ENCODE measurements around the gene PACS2. TPM values are rescaled to one million over a fixed set of nuclear protein-coding genes. Genes with fewer than 3 reads are reported as not detected.

The PACS2 gene
- total and polyA plus RNA-seq, 2 donors: 43.8 to 67.9 TPM

DNA sequence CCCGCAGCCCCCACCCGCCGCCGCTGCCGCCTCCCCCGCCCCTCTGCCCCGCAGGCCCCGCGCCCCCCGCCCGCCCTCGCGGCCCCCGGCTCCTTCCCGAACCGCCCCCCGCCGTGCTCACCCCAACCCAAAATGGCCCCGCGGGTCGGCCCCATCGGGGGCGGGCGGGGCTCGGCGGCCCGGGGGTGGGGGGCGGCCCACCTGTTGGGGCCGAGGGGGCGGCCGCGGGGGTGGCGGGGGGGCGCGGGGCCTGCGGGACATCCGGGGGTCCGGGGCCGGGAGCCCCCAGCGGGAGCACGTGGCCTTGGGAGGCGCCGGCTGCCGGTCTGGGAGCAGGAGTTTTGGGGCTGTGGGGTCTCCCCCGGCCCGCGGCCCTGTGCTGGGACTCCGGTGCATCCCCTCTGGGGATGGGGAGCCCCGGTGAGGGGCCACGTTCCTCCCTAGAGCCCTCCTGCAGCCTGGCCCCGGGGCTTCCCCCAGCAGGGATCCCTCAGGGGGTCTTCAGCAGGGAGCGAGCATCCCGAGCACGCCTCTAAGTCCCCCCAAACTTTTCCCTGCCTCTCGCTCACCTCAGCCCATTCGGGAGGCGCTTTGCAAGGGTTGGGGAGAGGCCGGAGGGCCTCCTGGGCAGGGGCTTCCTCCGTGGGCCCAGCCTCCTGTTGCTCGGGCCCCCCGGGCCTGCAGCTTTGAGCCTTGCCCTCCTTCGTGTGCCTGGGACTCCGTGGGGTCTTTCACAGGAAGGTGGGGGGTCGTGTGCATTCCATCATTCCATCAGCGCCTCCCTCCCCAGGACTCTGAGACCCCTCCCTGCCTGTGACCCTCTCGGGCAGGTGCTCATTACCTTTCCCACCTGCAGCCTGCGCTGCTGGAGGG is 105.8 kb downstream of the PACS2 start:
- peak overlapping the region; percentile 94 for H3K4me3 ChIP-seq (ENCODE audit: low read depth, low read length)
- no peak for DNase-seq (ENCODE audit: extremely low spot score)
- 3% methylated on average over 64 of the region's 67 CpGs for WGBS
- H3K4me1 ChIP-seq (ENCODE audit: insufficient read depth): no peaks in the 10 kb centered on the region
- H3K27ac ChIP-seq (ENCODE audit: low read depth): peak overlapping the region; percentile 14
- H3K36me3 ChIP-seq (ENCODE audit: insufficient read depth): no peaks in the 10 kb centered on the region

DNA sequence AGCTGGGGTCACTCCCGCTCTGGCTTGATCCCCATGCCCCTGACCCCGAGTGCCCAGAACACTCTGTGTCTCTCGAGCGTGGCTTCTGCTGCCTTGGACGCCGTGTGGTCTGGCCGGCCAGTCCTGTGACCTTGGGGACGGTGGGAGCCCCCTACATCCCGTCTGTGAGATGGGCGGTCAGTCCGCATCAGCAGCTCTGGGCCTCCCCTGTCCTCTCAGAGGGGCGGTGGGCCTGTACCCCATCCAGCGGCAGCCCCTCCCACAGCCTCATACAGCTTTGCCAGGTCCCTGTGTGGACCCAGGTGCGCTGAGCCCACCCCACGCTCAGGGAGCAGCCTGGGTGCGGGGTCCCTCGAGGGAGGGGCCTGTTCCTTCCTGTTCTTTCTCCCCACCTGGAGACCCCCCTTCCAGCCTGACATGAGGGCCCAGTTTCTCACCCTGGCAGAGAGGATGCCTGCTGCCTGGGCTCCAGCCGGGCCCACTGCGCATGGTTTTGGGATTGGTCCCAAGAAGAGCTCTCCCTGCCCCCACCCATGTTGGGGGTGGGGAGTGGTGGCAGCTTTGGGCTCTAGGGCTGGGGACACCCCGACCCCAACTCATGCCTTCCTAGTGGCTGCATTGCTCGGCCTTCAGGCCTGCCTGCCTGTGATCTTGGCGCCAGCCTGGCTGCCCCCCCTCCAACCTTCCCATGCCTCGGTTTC is 106.6 kb downstream of the PACS2 start:
- Histone ChIP-seq H3K4me1 (ENCODE audit: insufficient read depth) (no peaks in the 10 kb centered on the region), H3K27ac (ENCODE audit: low read depth) (no peak overlapping the region), H3K4me3 (ENCODE audit: low read depth, low read length) (peak overlapping the region; percentile 94), H3K36me3 (ENCODE audit: insufficient read depth) (no peaks in the 10 kb centered on the region)
- WGBS: 46% methylated on average over 23 of the region's 23 CpGs
- no peak for DNase-seq (ENCODE audit: extremely low spot score)

DNA sequence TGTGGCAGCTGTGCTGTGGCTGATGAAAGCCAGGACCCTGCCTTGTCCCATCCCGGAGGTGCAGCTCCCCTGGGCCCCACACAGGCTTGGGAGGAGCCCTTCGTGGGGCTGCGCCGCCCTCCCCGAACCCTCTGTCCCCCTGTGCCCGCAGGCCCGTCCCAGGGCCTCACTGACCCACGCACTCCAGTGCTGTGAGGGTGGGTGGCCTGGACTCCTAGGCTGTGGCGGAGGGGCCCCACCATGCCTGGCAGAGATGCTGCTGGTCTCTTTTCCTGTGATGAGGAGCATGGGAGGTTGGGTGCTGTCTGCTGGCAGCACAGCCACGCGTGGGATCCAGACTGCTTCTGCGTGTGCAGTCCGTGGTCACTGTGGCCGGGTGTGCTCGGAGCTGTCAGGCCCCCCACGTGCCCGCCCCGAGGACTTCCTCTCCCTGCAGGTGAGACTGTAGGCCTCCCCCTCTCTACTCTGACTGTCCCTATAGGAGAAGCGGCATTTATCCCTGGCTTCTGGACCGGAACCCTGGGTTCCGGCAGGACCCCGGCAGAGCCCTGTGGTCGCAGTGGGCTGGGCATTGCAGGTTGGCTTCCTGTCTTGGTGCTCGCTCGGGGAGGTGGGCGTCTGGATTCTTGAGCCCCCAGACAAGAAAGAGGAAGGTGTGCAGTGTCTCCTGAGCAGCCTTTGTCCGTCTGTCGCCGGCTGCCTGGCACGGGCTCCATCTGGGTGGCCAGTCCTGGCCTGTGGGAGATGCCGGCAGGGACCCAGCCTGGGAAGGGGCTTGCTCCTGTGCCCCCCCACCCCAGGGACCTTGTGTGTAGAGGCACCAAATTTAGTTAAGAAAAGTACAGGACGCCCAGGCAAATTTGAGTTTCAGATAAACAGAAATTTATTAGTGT is 107.4 kb downstream of the PACS2 start:
- 59% methylated on average over 32 of the region's 32 CpGs for WGBS
- no peak overlapping the region for H3K4me3 ChIP-seq (ENCODE audit: low read depth, low read length)
- H3K4me1 ChIP-seq (ENCODE audit: insufficient read depth): no peaks in the 10 kb centered on the region
- no peak overlapping the region for H3K27ac ChIP-seq (ENCODE audit: low read depth)
- H3K36me3 ChIP-seq (ENCODE audit: insufficient read depth): no peaks in the 10 kb centered on the region
- no peak for DNase-seq (ENCODE audit: extremely low spot score)

DNA sequence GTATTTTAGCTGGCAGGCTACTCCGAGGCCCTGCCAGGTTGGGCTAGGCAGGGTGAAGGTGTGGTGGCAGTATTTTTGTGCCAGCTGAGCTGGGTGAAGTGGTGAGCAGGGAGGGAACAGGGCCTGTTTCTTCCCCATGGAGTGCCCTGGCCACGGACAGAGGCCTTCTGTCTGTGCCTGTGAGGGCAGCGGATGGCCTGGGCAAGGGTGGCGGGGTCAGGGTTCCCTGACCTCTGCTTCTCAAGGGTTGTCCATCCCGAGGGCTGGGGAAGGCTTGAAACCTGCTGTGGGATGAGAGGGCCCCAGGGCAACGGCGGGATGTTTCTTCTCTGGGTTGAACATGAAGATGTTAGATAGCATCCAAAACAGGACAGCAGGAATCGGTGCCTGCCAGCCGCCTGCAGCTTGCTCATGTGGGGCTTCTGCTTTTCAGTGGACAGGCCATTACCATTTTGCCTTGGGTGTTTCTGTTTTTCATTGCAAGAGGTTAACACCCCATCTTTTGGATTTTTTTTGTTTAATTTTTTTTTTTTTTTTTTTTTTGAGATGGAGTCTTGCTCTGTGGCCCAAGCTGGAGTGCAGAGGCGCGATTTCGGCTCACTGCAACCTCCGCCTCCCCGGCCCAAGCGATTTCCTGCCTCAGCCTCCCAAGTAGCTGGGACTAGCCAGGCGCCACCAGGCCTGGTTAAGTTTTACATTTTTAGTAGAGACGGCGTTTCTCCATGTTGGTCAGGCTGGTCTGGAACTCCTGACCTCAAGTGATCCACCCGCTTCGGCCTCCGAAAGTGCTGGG is 108.3 kb downstream of the PACS2 start:
- DNase-seq (ENCODE audit: extremely low spot score): no peak

DNA sequence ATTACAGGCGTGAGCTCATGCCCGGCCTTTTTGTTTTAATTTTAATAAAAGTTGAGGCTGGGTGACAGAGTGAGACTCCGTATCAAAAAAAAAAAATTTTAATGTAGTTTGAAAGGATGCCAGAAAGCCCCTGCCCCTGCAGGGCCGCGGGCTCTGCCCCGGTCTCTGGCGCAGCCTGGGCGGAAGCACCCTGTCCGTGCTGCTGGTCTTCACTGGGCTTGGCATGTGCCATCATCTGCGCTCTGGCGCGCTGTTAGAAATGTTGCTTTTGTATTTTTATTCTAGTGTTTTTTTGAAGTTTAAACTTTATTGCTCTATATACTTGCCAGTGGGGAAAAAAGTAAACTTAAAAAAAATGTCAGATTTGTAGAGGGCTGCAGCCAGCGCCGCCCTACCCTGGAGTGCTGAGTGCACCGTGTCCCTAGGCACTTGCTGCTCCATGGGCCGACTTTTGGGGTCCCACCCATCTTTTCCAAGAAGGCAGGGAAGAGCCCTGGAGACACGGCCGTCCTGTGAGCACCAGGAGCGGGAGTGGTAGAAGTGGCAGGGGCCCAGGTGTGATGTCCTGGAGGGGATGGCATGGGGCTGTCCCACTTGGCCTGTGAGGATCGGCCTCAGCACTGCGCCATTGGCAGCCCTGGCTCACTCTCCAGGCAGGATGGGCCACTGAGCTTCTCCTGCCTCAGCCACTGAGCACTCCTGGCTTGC is 109.1 kb downstream of the PACS2 start:
- Histone ChIP-seq H3K27ac (ENCODE audit: low read depth) (no peak overlapping the region), H3K36me3 (ENCODE audit: insufficient read depth) (no peaks in the 10 kb centered on the region), H3K4me1 (ENCODE audit: insufficient read depth) (no peaks in the 10 kb centered on the region), H3K4me3 (ENCODE audit: low read depth, low read length) (no peak overlapping the region)
- no peak for DNase-seq (ENCODE audit: extremely low spot score)
- 95% methylated on average over 21 of the region's 21 CpGs for WGBS

More for the DNA sequence above, 108.3 kb downstream of the PACS2 start:
- no peak overlapping the region for H3K4me3 ChIP-seq (ENCODE audit: low read depth, low read length)
- H3K27ac ChIP-seq (ENCODE audit: low read depth): no peak overlapping the region
- H3K36me3 ChIP-seq (ENCODE audit: insufficient read depth): no peaks in the 10 kb centered on the region
- 72% methylated on average over 21 of the region's 21 CpGs for WGBS
- no peaks in the 10 kb centered on the region for H3K4me1 ChIP-seq (ENCODE audit: insufficient read depth)

DNA sequence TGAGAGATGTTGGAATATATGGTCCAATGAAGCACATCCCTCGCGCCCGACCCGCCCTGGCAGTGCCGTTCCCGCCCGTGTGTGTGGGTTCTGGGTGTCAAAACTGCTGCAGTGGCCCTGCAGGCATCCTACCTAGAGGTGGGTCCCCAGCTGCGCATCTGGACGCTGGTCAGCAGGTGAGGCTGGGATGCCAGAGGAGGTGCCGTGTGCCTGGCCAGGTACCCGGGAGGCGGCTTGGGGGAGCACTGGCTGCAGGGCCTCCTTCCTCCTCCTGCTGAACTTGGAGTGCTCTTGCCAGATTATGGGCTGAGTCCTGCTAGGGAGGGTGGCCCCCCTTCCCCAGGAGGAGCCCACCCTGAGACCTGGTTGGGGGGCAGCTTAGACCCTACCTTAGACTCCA is 110.3 kb downstream of the PACS2 start:
- Histone ChIP-seq H3K36me3 (ENCODE audit: insufficient read depth) (no peaks in the 10 kb centered on the region), H3K4me1 (ENCODE audit: insufficient read depth) (no peaks in the 10 kb centered on the region), H3K27ac (ENCODE audit: low read depth) (no peak overlapping the region), H3K4me3 (ENCODE audit: low read depth, low read length) (no peak overlapping the region)
- 95% methylated on average over 12 of the region's 12 CpGs for WGBS
- no peak for DNase-seq (ENCODE audit: extremely low spot score)

DNA sequence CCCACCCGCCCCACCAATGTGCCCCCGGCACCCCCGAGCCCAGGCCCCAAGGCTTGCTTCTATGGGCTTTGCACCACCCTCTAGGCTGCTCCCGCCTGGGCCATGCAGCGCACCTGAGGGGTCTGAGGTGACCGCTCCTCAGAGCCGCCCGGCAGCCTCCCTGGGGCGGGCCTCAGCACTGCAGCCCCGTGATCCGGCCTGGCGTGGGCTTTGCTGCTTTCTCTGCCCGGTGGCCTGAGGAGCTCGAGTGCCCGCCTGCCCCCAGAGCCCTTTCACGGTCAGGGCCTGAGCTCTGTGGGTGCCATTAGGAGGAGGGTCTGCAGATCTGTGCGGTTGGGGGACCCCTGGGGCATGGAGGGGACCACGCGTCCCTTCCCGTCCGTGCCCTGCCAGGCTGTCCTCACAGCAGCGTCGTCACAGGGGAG is 111.3 kb downstream of the PACS2 start:
- 92% methylated on average over 23 of the region's 23 CpGs for WGBS
- DNase-seq (ENCODE audit: extremely low spot score): no peak
- Histone ChIP-seq H3K4me3 (ENCODE audit: low read depth, low read length) (no peak overlapping the region), H3K27ac (ENCODE audit: low read depth) (no peak overlapping the region), H3K36me3 (ENCODE audit: insufficient read depth) (no peaks in the 10 kb centered on the region), H3K4me1 (ENCODE audit: insufficient read depth) (no peaks in the 10 kb centered on the region)

DNA sequence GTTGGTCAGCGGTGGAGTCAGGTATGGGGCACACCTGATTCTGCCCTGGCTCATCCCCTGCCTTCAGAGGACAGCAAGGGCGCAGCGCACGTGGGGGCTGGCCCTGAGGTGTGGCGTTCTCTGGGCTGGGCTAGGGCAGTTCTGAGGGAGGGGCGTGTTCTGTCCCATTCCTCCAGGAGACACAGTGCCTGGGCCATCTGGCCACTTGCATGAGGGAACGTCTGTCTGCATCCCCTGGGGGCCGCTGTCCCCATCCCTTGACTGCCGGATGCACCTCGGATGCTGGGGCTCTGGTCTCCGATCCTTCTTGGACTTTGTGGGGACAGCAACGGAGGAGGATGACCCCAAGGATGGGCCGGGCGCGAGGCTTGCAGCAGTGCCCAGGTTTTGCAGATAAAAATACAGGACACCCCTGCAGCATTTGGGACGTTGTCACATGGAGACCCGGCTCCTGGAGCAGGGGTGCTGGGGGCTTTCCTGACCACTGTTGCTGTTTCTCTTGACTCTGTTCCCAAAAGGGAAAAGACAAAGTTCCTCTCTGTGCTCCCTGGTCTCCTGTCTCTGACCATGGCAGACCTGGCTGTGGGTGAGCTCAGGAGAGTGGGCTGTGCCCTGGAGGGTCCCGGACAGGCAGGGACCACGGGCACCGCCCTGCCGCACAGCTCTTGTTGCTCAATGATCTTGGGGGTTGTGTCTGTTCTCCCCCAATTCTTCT is 112.0 kb downstream of the PACS2 start:
- Histone ChIP-seq H3K4me1 (ENCODE audit: insufficient read depth) (no peaks in the 10 kb centered on the region), H3K4me3 (ENCODE audit: low read depth, low read length) (no peak overlapping the region), H3K36me3 (ENCODE audit: insufficient read depth) (no peaks in the 10 kb centered on the region), H3K27ac (ENCODE audit: low read depth) (no peak overlapping the region)
- WGBS: 97% methylated on average over 21 of the region's 21 CpGs
- DNase-seq (ENCODE audit: extremely low spot score): no peak

DNA sequence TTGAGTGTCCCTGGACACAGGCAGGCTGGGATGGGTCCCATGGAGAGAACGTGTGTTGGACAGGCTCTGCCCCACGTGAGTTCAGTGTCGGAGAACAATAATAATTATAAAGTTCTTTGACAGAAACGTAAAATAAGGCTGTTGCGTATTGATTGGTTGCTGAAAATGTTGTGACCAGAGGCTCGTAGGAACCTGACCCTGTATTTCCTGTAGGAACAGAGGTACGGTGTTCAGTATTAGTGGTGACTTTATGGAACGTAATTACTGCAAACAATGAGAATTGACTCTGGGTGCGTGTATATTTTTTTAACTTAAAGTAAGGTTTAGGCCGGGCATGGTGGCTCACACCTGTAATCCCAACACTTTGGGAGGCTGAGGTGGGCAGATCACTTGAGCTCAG is 112.9 kb downstream of the PACS2 start:
- Histone ChIP-seq H3K4me1 (ENCODE audit: insufficient read depth) (no peaks in the 10 kb centered on the region), H3K4me3 (ENCODE audit: low read depth, low read length) (no peak overlapping the region), H3K36me3 (ENCODE audit: insufficient read depth) (no peaks in the 10 kb centered on the region), H3K27ac (ENCODE audit: low read depth) (no peak overlapping the region)
- DNase-seq (ENCODE audit: extremely low spot score): no peak
- WGBS: 98% methylated on average over 10 of the region's 10 CpGs

DNA sequence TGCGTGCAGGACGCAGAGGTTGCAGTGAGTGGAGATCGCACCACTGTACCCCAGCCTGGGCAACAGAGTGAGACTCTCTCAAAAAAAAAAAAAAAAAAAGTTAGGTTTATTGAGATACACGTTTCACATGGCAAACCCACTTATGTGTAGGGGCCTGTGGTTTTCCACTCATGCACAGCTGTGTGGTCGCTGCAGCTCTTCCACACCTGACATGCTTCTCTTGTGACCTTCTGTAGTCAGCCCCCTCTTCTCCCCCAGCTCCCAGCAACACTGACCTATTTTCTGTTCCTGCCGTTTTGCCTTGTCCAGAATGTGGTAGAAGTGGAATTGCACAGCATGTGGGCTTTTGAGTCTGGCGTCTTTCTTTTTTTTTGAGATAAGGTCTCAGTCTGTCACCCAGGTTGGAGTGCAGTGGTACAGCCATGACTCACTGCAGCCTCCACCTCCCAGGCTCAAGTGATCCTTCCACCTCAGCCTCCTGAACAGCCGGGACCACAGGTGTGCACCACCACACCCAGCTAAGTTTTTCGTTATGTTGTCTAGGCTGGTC is 113.5 kb downstream of the PACS2 start:
- WGBS: 93% methylated on average over 9 of the region's 9 CpGs
- H3K27ac ChIP-seq (ENCODE audit: low read depth): no peak overlapping the region
- DNase-seq (ENCODE audit: extremely low spot score): no peak
- no peaks in the 10 kb centered on the region for H3K4me1 ChIP-seq (ENCODE audit: insufficient read depth)
- no peaks in the 10 kb centered on the region for H3K36me3 ChIP-seq (ENCODE audit: insufficient read depth)
- no peak overlapping the region for H3K4me3 ChIP-seq (ENCODE audit: low read depth, low read length)

DNA sequence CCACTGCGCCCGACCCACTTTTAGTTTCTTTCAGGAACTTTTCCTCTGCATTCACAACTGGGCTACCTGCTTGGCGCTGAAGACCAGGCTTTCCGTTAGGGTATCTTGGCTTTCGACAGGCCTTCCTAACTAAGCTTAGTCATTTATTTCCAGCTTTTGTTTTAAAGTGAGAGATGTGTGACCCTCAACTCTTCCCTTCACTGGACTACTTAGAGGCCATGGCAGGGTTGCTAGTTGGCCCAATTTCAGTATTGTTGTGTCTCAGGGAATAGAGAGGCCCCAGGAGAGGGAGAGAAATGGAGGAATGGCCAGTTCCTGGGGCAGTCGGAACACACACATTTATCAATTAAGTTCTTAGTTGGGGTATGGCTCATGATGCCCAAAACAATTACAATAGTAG is 115.5 kb downstream of the PACS2 start:
- Histone ChIP-seq H3K27ac (ENCODE audit: low read depth) (no peak overlapping the region), H3K36me3 (ENCODE audit: insufficient read depth) (no peaks in the 10 kb centered on the region), H3K4me3 (ENCODE audit: low read depth, low read length) (no peak overlapping the region), H3K4me1 (ENCODE audit: insufficient read depth) (no peaks in the 10 kb centered on the region)
- no peak for DNase-seq (ENCODE audit: extremely low spot score)
- WGBS: 91% methylated on average over 6 of the region's 6 CpGs

DNA sequence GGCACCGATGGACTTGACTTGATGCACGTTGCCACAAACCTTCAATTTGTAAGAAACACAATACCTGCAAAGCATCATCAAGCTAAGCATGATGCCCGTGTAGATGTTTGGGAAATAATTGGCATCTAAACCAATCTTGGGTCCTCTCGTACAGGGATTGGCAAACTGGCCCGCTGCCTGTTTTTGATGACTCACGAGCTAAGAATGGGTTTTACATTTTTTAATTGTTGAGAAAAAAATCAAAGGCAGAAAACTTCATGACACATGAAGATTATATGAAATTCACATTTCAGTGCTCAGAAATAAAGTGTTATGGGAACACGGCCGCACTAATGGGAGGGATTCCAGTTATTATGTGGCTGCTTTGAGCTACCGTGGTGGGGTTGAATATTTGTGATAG is 116.0 kb downstream of the PACS2 start:
- WGBS: 71% methylated on average over 9 of the region's 9 CpGs
- no peaks in the 10 kb centered on the region for H3K36me3 ChIP-seq (ENCODE audit: insufficient read depth)
- H3K4me1 ChIP-seq (ENCODE audit: insufficient read depth): no peaks in the 10 kb centered on the region
- no peak overlapping the region for H3K27ac ChIP-seq (ENCODE audit: low read depth)
- no peak for DNase-seq (ENCODE audit: extremely low spot score)
- H3K4me3 ChIP-seq (ENCODE audit: low read depth, low read length): no peak overlapping the region
